Neural progenitor cell (in vitro differentiated cells): ENCODE measurements around the gene ST3GAL4. TPM values are rescaled to one million over a fixed set of nuclear protein-coding genes. Genes with fewer than 3 reads are reported as not detected.

Source experiments
- DNase-seq: peaks from one replicate; pipeline ENCODE4 v3.0.0-alpha.2; 2016; ENCODE audit warnings: low spot score
- H2AFZ ChIP-seq: fragments of 200-600 bp; sonication (generic); replicated peaks from 2 replicates; pipeline ENCODE4 v1.6.1; 2016; ENCODE audit warnings: antibody characterized with exemption
- H3F3A ChIP-seq: fragments of 200-600 bp; sonication (generic); 2 replicates; pipeline ENCODE4 v1.6.1; 2016; ENCODE audit warnings: antibody characterized with exemption, low read depth
- H3K27ac ChIP-seq: fragments of 200-600 bp; sonication (generic); 2 replicates; pipeline ENCODE4 v1.5.1; 2016; ENCODE audit warnings: mild to moderate bottlenecking
- H3K27me3 ChIP-seq: fragments of 200-600 bp; sonication (generic); 2 replicates; pipeline ENCODE4 v1.6.1; 2016; ENCODE audit warnings: mild to moderate bottlenecking, moderate library complexity
- H3K36me3 ChIP-seq: fragments of 200-600 bp; sonication (generic); 2 replicates; pipeline ENCODE4 v1.5.1; 2016
- H3K4me1 ChIP-seq: fragments of 200-600 bp; sonication (generic); 2 replicates; pipeline ENCODE4 v1.6.1; 2016; ENCODE audit warnings: mixed run types
- H3K4me2 ChIP-seq: fragments of 200-600 bp; sonication (generic); 2 replicates; pipeline ENCODE4 v1.6.1; 2016
- H3K4me3 ChIP-seq: fragments of 200-600 bp; sonication (generic); 2 replicates; pipeline ENCODE4 v1.5.1; 2016
- H3K79me2 ChIP-seq: fragments of 200-600 bp; sonication (generic); 2 replicates; pipeline ENCODE4 v1.6.1; 2016; ENCODE audit warnings: low read depth
- H3K9ac ChIP-seq: fragments of 200-600 bp; sonication (generic); 2 replicates; pipeline ENCODE4 v1.6.1; 2016
- H3K9me3 ChIP-seq: fragments of 200-600 bp; sonication (generic); 2 replicates; pipeline ENCODE4 v1.5.1; 2016; ENCODE audit warnings: low read depth
- H4K20me1 ChIP-seq: fragments of 200-600 bp; sonication (generic); 2 replicates; pipeline ENCODE4 v1.6.1; 2016; ENCODE audit warnings: low read depth
- H3K27ac Mint-ChIP-seq: 3 replicates; pipeline ENCODE4 v1.8.0; 2021; ENCODE audit warnings: mixed read lengths
- H3K27me3 Mint-ChIP-seq: 2 replicates; pipeline ENCODE4 v1.8.0; 2022; ENCODE audit warnings: low read depth, mild to moderate bottlenecking, inconsistent platforms, moderate library complexity, mixed read lengths; ENCODE audit not compliant: insufficient read depth
- H3K36me3 Mint-ChIP-seq: 3 replicates; pipeline ENCODE4 v1.8.0; 2021; ENCODE audit warnings: mixed read lengths
- H3K4me1 Mint-ChIP-seq: 3 replicates; pipeline ENCODE4 v1.8.0; 2021; ENCODE audit warnings: mixed read lengths
- H3K4me3 Mint-ChIP-seq: 3 replicates; pipeline ENCODE4 v1.8.0; 2021; ENCODE audit warnings: mild to moderate bottlenecking, moderate library complexity, mixed read lengths
- H3K9me3 Mint-ChIP-seq: 3 replicates; pipeline ENCODE4 v1.8.0; 2020; ENCODE audit warnings: mixed read lengths
- CTCF ChIP-seq: fragments of 200-600 bp; sonication (generic); IDR thresholded peaks from 2 replicates; pipeline ENCODE4 v1.5.1; 2017; ENCODE audit warnings: antibody characterized with exemption, mild to moderate bottlenecking
- EZH2 ChIP-seq: fragments of 200-600 bp; sonication (generic); IDR thresholded peaks from 2 replicates; pipeline ENCODE4 v1.6.1; 2017; ENCODE audit warnings: antibody characterized with exemption, mild to moderate bottlenecking, moderate library complexity
- EZH2phosphoT487 ChIP-seq: fragments of 200-600 bp; sonication (generic); IDR thresholded peaks from 2 replicates; pipeline ENCODE4 v1.6.1; 2017; ENCODE audit warnings: antibody characterized with exemption
- total RNA-seq: library from RNA; depleted of rRNA; stranded (reverse); fragments of >200 nt; gene quantifications from 2 replicates; pipeline ENCODE4 v1.2.3, GENCODE V29; 2015; ENCODE audit warnings: low replicate concordance

ST3GAL4 gene
- total RNA-seq, 1 donor from 2014 or later: 13.0 TPM

- no peaks in the 10 kb centered on the region for H3K79me2 ChIP-seq
- Mint-ChIP-seq H3K36me3 (no peaks in the 10 kb centered on the region), H3K4me3 (no peak overlapping the region), H3K27me3 (peaks cover 7% of the 10 kb centered on the region), H3K27ac (no peak overlapping the region), H3K4me1 (peaks cover 13% of the 10 kb centered on the region), H3K9me3 (no peaks in the 10 kb centered on the region)
- no peaks in the 10 kb centered on the region for H3K9me3 ChIP-seq
- no peak for DNase-seq
- no peaks in the 10 kb centered on the region for H4K20me1 ChIP-seq
- no peaks in the 10 kb centered on the region for H3K36me3 ChIP-seq
- TF ChIP-seq CTCF (no peak), EZH2 (no peak), EZH2phosphoT487 (no peak)
- H3K4me1 ChIP-seq: peaks cover 23% of the 10 kb centered on the region
- no peak overlapping the region for H2AFZ ChIP-seq
- no peak overlapping the region for H3K4me2 ChIP-seq
- H3K4me3 ChIP-seq: no peak overlapping the region
- peaks cover 6% of the 10 kb centered on the region for H3F3A ChIP-seq
- H3K9ac ChIP-seq: no peak overlapping the region
- H3K27ac ChIP-seq: no peak overlapping the region
- no peaks in the 10 kb centered on the region for H3K27me3 ChIP-seq
These were observed 101.5 kb downstream of the ST3GAL4 start for GRCh38 chr11:126456783-126457542.

GRCh38 chr11:126457817-126458216 is 102.3 kb downstream of the ST3GAL4 start:
- no peaks in the 10 kb centered on the region for H3K36me3 ChIP-seq
- no peak overlapping the region for H2AFZ ChIP-seq
- H3K27ac ChIP-seq: no peak overlapping the region
- H3K9me3 ChIP-seq: no peaks in the 10 kb centered on the region
- H3K4me3 ChIP-seq: no peak overlapping the region
- H3K36me3 Mint-ChIP-seq: no peaks in the 10 kb centered on the region
- H3K4me1 Mint-ChIP-seq: peaks cover 10% of the 10 kb centered on the region
- peaks cover 15% of the 10 kb centered on the region for H3K4me1 ChIP-seq
- no peak for DNase-seq
- no peaks in the 10 kb centered on the region for H3K79me2 ChIP-seq
- no peak for TF ChIP-seq EZH2phosphoT487
- TF ChIP-seq CTCF: no peak
- TF ChIP-seq EZH2: no peak
- no peaks in the 10 kb centered on the region for H3K27me3 ChIP-seq
- H3K27me3 Mint-ChIP-seq: peaks cover 10% of the 10 kb centered on the region
- no peak overlapping the region for H3K9ac ChIP-seq
- H3K27ac Mint-ChIP-seq: no peak overlapping the region
- H3K4me2 ChIP-seq: no peak overlapping the region
- H3K4me3 Mint-ChIP-seq: no peak overlapping the region
- H3F3A ChIP-seq: no peaks in the 10 kb centered on the region
- H3K9me3 Mint-ChIP-seq: no peaks in the 10 kb centered on the region
- no peaks in the 10 kb centered on the region for H4K20me1 ChIP-seq

DNA sequence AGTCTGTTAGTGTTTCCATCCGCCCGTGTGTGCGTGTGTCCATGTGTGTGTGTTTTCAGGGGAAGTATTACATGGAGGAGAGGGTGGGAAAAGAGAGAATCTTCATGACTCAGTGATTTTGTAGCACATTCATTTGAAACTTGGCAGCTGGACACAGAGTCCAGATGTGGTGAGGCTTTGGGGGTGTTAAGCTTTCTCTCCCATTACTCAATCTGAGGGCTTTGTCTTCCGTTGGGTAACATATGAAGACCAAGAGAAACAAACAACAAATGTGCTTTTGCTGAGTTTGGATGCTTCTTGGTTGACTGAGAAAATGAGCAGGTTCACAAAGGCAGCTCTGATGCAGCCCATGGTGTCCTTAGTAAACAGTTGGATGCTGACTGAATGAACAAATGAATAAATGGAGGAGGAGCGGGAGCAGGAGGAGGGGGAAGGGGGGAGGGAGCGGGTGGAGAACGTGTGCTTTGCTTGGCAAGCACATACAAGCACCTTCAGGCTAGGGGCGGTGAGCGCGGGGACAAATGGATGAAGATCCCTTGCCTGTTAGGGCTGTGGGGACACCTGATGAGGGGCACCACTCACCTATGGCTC is 104.3 kb downstream of the ST3GAL4 start:
- Mint-ChIP-seq H3K27me3 (peaks cover 10% of the 10 kb centered on the region), H3K36me3 (no peaks in the 10 kb centered on the region), H3K4me3 (no peak overlapping the region), H3K9me3 (no peaks in the 10 kb centered on the region), H3K27ac (peak overlapping the region; percentile 43), H3K4me1 (peaks cover 4% of the 10 kb centered on the region)
- Histone ChIP-seq H3K4me2 (no peak overlapping the region), H2AFZ (no peak overlapping the region), H3K4me3 (no peak overlapping the region), H3K36me3 (no peaks in the 10 kb centered on the region), H3K9me3 (no peaks in the 10 kb centered on the region), H3K27ac (no peak overlapping the region), H3K27me3 (no peaks in the 10 kb centered on the region), H3F3A (no peaks in the 10 kb centered on the region), H4K20me1 (no peaks in the 10 kb centered on the region), H3K4me1 (peaks cover 3% of the 10 kb centered on the region), H3K79me2 (no peaks in the 10 kb centered on the region), H3K9ac (no peak overlapping the region)
- TF ChIP-seq CTCF (no peak), EZH2phosphoT487 (no peak), EZH2 (no peak)
- no peak for DNase-seq
